Measurements from ENCODE around the gene TBC1D32.
"Not testable (repeated sequence)": the region's sequence is repeated elsewhere in the genome, so short reads cannot be mapped to it uniquely, and the experiment has no call there.

Gene TBC1D32

DNA sequence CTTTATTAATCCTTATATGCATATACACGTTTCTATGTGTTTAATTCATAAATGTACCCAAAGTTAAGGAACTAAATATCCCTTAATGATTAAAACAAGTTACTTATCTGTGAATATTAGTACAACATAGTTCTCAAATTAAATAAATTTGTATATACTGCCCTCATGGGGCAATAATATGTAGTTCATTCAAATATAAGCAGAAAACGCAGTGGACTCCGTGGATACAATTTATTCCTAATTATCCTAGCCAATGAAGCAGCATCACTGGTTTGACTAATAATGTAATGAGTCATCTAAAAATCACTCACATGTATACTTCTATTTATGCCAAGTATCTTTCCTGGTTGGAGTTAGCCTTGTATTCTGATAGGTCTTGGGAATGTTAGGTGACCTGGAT, 111.6 kb downstream of the TBC1D32 start:
- peak; percentile 43 for DNase-seq

DNA sequence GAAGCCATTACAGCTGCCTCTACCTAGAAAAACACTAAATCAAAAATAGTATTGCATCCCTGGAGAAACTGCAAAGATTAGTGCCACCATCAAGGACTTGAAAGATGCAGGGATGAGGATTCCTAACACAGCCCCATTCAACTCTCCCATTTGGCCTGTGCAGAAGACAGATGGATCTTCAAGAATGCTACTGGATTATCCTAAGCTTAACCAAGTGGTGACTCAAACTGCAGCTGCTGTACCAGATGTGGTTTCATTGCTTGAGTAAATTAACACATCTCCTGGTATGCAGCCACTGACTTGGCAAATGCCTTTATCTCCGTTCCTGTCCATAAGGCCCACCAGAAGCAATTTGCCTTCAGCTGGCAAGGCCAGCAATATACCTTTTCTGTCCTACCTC, 117.4 kb downstream of the TBC1D32 start:
- no peak for DNase-seq

DNA sequence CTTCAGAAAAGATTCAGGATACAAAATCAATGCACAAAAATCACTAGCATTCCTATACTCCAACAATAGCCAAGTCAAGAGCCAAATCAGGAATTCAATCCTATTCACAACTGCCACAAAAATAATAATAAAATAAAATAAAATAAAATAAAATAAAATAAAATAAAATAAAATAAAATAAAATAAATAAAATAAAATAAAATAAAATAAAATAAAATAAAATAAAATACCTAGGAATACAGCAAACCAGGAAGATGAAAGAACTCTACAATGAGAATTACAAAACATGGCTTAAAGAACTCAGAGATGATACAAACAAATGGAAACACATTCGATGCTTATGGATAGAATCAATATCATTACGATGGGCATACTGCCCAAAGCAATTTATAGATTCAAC, 120.9 kb downstream of the TBC1D32 start:
- not testable (repeated sequence) for DNase-seq

DNA sequence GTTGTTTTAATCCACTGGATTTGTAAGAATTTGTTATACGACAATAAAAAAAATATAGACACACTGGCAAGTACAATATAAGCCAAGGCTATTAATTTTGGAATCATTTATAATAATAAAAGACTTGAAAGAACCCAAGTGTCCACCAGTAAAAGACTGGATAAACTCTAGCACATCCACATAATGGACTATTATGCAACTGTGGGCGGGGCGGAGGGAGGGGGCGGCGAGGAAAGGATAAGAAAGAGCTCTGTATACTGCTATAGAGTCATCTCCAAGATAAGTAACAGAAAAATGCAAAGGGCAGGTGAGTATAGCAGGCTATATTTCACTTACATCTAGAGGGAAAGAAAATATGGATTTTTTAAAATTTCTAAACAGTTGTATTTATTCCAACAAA, 123.3 kb downstream of the TBC1D32 start:
- DNase-seq, result no peak

DNA sequence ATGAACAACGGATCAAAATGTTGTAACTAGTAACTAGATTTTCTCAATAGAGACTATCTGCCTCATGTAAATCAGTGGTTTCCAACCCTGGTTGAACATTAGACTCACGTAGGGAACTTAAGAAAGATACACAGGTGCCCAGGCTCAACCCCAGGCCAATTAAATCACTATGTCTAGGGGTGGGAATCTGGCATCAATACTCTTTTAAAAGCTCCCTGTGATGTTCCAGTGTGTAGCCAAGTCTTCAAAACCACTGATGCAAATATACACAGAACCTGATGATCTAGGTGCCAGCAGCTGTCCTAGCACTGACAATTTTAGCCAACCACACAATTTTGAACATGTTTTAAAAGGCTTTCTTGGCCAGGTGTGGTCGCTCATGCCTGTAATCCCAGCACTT, 128.7 kb downstream of the TBC1D32 start:
- DNase-seq, result no peak

DNA sequence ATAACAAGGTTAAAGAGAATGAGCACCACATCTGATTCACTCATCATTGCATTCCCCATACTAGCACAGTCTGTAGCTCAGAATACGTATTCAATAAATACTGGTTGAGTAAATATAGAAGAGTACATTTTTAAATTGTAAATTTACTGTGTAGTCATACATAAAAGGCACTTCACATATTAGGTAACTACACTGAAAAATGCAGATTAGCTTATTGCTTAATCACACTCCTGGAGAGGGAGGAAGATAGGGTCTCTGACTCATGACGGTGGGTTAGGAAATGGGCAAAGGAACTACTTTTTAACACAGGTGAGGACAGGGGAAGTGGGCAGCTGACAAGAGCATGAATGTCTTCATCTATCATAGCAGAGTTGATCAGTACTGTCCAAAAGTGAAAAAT, 133.2 kb downstream of the TBC1D32 start:
- peak; percentile 17 for DNase-seq

DNA sequence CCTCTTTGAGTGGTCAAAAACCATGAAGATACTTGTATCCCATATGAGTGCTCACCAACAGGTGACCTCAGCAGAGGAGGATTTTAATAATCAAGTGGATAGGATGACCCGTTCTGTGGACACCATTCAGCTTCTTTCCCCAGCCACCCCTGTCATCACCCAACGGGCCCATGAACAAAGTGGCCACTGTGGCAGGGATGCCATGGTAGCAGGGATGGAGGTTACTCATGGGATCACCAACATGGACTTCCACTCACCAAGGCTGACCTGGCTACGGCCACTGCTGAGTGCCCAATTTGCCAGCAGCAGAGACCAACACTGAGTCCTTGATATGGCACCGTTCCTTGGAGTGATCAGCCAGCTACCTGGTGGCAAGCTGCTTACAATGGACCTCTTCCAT, 138.2 kb downstream of the TBC1D32 start:
- DNase-seq, result not testable (repeated sequence)

DNA sequence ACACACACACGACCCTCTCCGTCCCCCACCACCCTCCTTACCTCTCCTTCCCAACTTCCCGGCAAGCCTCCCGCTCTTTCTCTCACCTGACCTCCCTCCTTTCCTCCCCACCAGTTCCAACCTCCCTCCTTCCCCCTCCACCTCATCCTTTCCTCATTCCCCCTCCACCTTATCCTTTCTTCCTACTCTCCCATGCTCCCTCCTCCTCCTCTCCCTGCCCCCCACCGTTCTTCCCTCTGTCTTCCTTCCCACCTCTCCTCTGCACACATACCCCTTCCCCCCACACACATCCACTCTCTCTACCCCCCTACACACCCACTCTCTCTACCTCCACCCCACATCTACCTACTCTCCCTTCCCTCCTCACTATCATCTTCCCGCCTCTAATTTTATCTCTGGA, 144.2 kb downstream of the TBC1D32 start:
- no peak for DNase-seq

DNA sequence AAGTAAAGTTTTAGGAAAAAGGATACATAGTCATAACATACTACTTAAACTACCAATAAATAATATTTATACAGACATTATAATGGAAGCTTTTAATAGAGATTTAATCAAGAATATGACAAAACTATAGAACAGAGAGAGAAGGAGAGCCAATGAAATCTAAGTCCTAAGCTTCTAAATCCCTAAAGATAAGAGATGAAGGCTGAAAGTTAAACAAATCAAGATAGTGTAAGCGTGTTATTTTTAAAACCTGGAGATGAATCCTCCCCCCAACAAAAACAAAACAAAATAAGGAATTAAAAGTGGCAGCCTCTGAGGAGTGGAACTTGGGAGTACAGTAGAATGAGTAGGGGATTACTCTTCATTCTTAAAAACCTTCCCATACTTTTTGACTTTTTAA, 145.9 kb downstream of the TBC1D32 start:
- no peak for DNase-seq

DNA sequence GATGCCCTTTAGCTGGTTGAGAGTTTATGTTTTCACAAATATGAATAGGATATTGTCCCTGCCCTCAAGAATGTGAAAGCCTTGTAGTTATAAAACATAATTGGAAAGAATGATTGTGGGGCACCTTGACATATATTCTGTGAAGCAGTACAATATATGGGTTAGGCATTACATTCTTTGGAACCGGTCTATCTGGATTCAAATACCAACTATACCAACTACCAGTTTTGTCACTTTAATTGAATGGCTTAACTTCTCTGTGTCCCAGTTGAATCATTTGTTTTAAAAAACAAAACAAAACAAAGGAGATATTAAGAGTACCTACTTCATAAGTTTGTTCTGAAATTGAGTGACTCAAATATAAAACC, 146.5 kb downstream of the TBC1D32 start:
- no peak for DNase-seq

DNA sequence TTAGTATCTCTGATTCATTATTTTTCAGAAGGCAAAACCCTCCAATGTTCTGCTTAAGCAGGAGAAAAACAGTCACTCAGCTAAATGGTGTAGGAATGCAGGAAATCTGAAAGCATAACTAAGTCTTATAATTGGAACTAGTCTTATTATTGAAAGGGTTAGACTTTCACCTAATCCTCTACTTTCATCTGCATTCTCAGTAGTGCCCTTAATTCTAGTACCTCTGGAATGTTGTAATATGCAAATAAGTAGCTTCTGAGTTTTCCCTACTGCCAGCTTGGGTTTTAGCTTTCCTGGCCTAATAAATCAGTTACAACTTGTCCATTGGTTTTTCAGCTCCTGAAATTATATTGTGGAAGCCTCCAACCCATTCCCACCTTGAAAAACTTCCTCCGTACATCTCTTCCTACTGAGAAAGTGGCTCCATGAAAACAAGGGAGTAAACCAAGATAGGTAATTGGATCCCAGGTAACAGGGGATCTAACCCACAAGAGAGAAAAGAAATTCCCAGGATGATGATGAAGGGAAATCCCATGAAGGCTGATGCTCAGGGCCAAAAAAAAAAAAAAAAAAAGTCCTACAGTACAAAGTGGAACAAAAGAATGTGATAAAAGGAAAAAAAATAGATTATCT, 147.0 kb downstream of the TBC1D32 start:
- DNase-seq, result no peak

DNA sequence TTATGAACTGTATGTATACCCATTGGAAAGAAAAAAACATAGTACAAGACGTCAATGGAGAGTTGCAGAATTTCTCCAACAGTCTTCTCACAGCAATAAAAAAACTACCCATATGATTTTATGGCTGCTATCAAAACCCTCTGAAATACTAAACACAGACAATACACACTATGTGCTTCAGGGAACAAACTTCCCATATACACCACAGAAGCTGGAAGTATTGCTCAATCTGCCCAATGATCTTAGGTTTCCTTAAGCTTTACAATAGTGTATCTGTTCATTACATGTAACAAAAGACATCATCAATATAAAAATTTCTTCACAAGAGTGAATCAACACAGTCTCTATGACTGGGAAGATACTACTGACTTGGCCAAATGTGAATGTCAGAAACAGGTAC, 150.5 kb downstream of the TBC1D32 start:
- DNase-seq, result no peak

DNA sequence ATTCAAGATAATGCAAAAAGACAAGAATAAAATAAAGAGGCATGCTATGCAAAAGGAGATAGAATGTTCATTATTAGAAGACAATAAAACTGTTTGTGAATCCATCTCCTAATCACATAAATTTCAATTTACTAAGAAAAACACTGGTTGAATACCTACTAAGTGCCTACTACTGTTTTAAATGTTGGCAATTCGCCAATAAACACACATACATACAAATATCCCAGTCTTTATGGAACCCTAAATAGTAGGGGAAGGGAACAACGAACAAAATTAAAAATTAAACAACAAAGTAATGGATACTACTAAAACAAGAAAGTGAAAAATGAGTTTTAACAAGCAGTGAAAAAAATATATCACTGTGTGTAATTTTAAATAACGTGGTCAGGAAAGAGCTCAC, 158.5 kb downstream of the TBC1D32 start:
- DNase-seq, result no peak

DNA sequence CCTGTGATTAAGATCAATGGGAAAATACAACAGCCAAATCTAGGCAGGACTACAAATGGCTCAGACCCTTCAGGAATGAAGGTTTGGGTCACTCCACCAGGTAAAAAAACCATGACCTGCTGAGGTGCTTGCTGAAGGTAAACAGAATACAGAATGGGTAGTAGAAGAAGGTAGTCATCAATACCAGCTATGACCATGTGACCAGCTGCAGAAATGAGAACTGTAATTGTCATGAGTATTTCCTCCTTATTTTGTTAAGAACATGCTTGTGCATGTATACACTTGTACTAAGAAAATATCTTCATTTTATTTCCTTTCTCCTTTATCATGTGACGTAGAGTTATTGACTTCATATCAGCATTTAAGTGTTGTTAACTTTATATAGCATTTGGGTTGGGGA, 161.8 kb downstream of the TBC1D32 start:
- DNase-seq, result not testable (repeated sequence)

DNA sequence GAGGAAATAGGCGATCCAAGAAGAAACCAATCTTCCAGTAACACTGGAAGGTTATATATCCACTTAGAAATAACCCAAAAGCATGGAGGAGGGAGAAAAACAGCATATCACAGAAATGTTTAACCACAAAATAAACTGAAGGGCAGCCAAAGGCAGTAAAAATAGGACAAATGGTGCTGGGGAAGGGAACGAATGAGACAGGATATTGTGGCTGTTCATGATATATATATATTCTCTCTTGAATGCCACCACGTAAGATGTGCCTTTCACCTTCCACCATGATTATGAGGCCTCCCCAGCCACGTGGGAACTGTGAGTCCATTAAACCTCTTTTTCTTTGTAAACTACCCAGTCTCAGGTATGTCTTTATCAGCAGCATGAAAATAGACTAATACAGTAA, 162.4 kb downstream of the TBC1D32 start:
- no peak for DNase-seq

DNA sequence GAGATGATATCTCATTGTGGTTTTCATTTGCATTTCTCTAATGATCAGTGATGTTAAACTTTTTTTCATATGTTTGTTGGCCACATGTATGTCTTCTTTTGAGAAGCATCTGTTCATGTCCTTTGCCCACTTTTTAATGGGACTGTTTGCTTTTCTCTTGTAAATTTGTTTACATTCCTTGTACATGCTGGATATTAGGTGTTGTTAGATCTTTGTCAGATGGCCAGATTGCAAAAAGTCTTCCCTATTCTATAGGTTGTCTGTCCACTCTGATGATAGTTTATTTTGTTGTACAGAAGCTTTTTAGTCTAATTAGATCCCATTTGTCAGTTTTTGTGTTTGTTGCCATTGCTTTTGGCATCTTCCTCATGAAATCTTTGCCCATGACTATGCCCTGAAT, 172.4 kb downstream of the TBC1D32 start:
- DNase-seq, result no peak

DNA sequence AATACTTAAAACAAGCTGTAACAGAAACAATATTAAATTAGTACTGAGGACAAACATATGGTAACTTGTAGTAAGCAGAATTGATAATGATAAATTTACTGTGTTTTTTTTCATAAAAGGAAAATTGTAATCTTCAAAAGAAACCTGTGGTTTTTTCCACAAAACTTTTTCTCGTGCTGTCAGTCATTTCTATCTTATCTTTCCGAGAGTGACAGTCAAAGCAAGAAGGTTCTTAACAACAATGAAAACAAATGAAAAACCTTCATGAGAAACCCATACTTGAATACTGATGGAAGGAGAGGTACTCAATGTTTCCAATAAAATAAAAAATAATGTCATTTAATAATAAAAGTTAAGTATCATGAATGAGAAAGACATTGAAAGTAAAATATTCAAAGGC, 174.0 kb downstream of the TBC1D32 start:
- DNase-seq, result no peak

DNA sequence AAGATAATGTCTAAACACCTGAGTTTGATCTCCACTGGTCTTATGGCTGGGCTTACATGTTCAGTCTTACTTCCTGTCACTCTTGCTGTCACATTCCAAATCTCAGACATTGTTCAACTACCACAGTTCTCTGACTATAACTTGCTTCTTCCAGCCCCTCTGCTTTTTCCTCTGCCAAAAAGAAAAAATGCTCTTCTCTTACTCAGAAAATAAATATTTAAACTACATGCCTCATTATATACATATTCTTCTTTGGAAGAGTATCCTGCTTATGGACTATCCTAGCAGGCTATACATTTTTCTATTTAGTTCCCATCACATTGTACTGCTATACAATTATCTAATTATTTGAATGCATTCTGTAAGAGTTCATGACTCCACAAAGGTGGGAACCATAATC, 175.4 kb downstream of the TBC1D32 start:
- DNase-seq, result no peak

DNA sequence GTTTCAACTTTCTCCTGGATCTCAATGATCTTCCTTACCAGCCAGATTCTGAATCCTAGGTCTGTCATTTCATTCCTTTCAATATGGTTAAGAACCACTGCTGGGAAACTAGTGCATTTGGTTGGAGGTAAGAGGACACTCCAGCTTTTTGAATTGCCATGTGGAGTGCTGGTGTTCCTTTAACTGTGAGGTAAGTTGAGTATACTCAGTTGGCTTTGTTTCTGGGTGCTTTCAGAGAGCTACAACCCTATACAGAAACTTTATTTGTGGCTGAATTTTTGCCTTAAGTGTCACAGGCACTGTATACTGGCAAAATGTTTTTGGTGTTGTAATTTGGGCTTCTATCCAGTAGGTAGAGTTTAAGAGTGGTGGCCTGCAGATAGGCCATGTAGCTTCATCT, 175.8 kb downstream of the TBC1D32 start:
- no peak for DNase-seq

DNA sequence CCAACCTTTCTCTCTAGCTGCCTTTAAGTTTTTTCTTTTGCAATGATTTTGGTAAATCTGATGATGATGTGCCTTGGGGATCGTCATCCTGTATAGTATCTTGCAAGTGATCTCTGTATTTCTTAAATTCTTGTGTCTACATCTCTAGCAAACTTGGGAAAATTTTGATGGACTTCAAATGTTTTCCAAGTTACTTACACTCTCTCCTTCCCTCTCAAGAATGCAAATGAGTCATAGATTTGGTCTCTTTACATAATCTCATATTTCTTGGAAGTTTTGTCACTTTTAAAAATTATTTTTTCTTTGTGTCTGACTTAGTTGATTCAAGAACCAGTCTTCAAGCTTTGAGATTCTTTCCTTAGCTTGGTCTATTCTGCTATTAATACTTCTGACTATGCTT, 176.4 kb downstream of the TBC1D32 start:
- no peak for DNase-seq

DNA sequence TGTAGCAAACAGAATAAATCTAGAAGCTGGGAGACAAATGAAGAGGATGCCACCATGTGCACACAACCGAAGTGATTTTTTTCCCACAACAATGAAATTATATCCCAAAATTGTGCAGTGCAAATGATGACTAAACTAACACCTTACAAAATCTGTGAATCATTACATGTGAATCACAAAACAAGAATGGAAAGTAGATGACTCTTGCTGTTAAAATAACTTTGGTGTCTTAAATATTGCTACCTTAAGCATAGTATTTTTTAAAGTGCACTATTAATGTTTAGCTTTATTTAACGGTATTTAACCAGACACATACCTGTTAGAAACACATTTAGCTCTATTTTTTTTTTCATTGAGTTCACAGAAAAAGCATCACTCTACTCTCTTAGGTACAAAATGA, 190.8 kb downstream of the TBC1D32 start:
- no peak for DNase-seq

DNA sequence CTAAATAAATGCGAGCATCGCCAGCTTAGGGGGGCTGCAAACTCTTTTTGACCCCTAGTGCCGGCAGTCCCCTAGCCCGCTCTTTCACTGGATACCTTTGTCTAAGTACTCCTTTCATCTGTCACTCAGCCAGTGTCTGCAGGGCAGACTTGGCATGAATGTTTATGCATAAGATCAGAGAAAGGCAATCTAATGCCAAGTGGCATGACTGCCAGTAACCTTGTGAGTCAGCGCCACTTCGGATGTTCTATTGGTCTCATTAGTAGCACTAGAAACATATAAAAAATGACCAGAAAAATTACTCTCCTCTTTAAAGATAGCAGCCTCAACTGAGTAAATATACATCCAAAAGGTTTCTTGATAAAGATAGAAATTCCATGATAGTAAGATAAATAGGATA, 192.2 kb downstream of the TBC1D32 start:
- no peak for DNase-seq

DNA sequence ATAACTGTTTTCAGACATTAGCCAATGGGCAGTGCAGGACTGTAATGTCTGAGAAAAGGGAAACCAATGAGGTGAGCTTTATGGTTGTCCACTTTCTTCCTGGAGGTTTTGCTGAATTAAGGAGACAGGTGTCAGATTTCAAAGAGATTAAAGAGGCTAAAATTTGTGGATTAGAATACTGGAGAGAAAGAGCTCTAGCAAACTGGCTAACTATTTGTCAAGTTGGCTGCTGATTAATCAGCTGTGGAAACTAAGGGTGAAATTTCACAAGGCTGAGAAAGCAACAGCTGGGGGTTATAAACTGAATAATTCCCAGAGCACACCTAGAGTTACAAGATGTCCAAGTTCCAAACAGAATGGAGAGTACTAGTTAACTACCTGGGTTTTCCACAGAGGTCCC, 198.9 kb downstream of the TBC1D32 start:
- DNase-seq, result no peak

DNA sequence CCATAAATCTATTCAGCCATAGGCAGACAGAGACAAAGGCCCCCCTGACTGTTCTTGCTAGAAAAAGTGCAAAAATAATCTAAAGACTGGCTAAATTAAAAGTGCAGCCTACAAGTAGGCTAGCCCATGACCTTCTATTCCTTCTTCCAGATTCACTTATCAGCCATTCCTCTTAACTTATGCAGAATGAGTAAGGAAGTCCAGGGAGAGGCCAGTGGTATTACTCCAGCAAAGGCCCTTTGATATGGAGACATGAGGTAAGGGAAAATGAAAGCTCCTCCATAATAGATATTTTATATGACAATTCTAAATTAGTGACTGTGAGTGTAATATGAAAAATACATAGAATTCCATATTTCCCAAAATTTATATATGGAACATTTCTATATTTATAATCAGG, 199.4 kb downstream of the TBC1D32 start:
- DNase-seq, result no peak

DNA sequence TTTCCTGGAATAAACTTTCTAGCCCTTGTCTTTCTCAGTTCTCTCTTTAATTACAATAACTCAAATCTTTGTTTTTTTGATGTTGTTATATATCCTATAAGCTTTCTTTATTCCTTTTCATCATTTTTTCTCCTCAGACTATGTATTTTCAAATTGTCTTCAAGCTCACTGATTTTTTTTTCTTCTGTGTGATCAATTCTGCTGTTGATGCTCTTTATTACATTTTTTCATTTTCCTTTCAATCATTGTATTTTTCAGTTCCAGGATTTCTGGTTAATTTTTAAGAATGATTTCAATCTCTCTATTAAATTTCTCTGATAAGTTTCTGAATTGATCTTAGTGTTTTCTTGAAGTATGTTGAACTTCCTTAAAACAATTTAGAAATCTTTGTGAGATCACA, 209.7 kb downstream of the TBC1D32 start:
- no peak for DNase-seq

DNA sequence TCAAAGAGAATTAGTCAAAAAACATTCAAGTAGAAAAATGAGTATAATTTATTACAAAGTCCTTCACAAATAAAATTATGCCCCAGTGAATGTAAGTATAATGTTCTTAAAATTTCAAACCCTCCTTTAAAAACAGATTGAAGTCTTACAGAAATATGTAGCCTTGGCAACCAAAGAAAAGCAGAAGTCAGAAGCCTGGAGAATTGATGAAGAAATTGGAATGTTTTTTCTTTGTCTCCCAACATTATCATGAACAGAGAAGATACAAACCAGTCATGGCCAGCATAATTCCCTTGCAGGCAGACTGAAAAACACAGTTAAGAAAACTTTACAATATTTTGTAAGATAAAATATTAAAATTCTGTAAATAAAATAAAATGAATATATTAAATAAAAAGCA, 221.9 kb downstream of the TBC1D32 start:
- DNase-seq, result no peak
